Brain pericyte (primary cell): ENCODE results near the gene RAD51B.
"Not testable (repeated sequence)": the region's sequence is repeated elsewhere in the genome, so short reads cannot be mapped to it uniquely, and the experiment has no call there.

Experiments used
- DNase-seq: peaks from one replicate; pipeline ENCODE4 v3.0.0-alpha.2; 2012; ENCODE audit warnings: low read depth, low spot score

The RAD51B gene

GRCh38 chr14:68172216-68172615 lies 352.6 kb downstream of the RAD51B start:
- DNase-seq = no peak

- DNase-seq = no peak
These were observed 353.0 kb downstream of the RAD51B start for GRCh38 chr14:68172627-68173026.

GRCh38 chr14:68173227-68173972 lies 353.8 kb downstream of the RAD51B start:
- DNase-seq = no peak

GRCh38 chr14:68174446-68174845 lies 354.9 kb downstream of the RAD51B start:
- no peak for DNase-seq

- no peak for DNase-seq
These were observed 357.1 kb downstream of the RAD51B start for GRCh38 chr14:68176687-68177086.

- DNase-seq = no peak
These were observed 358.1 kb downstream of the RAD51B start for GRCh38 chr14:68177728-68178127.

- DNase-seq = no peak
These were observed 358.7 kb downstream of the RAD51B start for GRCh38 chr14:68178282-68178681.

GRCh38 chr14:68181519-68182326 lies 362.1 kb downstream of the RAD51B start:
- DNase-seq = no peak

- DNase-seq = no peak
These were observed 362.9 kb downstream of the RAD51B start for GRCh38 chr14:68182492-68182891.

GRCh38 chr14:68186500-68187276 lies 367.1 kb downstream of the RAD51B start:
- DNase-seq = not testable (repeated sequence)

- no peak for DNase-seq
These were observed 368.6 kb downstream of the RAD51B start for GRCh38 chr14:68188174-68188573.

GRCh38 chr14:68190032-68190431 lies 370.5 kb downstream of the RAD51B start:
- no peak for DNase-seq

GRCh38 chr14:68191567-68192321 lies 372.2 kb downstream of the RAD51B start:
- DNase-seq = no peak

- DNase-seq = no peak
These were observed 373.4 kb downstream of the RAD51B start for GRCh38 chr14:68192935-68193334.

- DNase-seq = no peak
These were observed 374.5 kb downstream of the RAD51B start for GRCh38 chr14:68193970-68194681.

- no peak for DNase-seq
These were observed 375.5 kb downstream of the RAD51B start for GRCh38 chr14:68195126-68195525.

- DNase-seq = no peak
These were observed 379.3 kb downstream of the RAD51B start for GRCh38 chr14:68198713-68199495.

GRCh38 chr14:68199554-68200151 lies 380.1 kb downstream of the RAD51B start:
- DNase-seq = no peak

GRCh38 chr14:68203871-68204270 lies 384.3 kb downstream of the RAD51B start:
- DNase-seq = no peak

- peak; percentile 68 for DNase-seq
These were observed 388.6 kb downstream of the RAD51B start for GRCh38 chr14:68208218-68208617.
